Measurements from ENCODE around the gene CHI3L2.

The CHI3L2 gene

GRCh38 chr1:111198836-111199235 lies 28.7 kb upstream of the CHI3L2 start:
- Mint-ChIP-seq H3K9me3 (no peaks in the 10 kb centered on the region), H3K4me1 (peaks cover 89% of the 10 kb centered on the region), H3K27ac (peak overlapping the region; percentile 97), H3K4me3 (peak overlapping the region; percentile 90), H3K36me3 (peaks cover 76% of the 10 kb centered on the region)
- ATAC-seq (no peak), DNase-seq (ENCODE audit: low spot score in 2 of 2) (no peak)

- Mint-ChIP-seq H3K4me3 (peak overlapping the region; percentile 90), H3K4me1 (peaks cover 84% of the 10 kb centered on the region), H3K36me3 (peaks cover 72% of the 10 kb centered on the region), H3K27ac (peak overlapping the region; percentile 97), H3K9me3 (no peaks in the 10 kb centered on the region)
- DNase-seq (ENCODE audit: low spot score in 2 of 2) (peak in 1 of 2 donors; percentile 55), ATAC-seq (no peak)
Measured at GRCh38 chr1:111199329-111199728, 28.2 kb upstream of the CHI3L2 start.

GRCh38 chr1:111199881-111200801 lies 27.4 kb upstream of the CHI3L2 start, which contains the start of gene DENND2D:
DENND2D (minus strand) TSS chr1:111200646; CDS start chr1:111200459, 187 bp downstream.
- Mint-ChIP-seq H3K4me3 (peak within 1 kb of the TSS; percentile 90), H3K27ac (peak within 1 kb of the TSS; percentile 97), H3K4me1 (peaks cover 82% of the 10 kb centered on the region), H3K9me3 (no peaks in the 10 kb centered on the region), H3K36me3 (peaks cover 70% of the 10 kb centered on the region)
- peak; percentile 71 for ATAC-seq
- peak in 1 of 2 donors; percentile 82 for DNase-seq (ENCODE audit: low spot score in 2 of 2)

DNA sequence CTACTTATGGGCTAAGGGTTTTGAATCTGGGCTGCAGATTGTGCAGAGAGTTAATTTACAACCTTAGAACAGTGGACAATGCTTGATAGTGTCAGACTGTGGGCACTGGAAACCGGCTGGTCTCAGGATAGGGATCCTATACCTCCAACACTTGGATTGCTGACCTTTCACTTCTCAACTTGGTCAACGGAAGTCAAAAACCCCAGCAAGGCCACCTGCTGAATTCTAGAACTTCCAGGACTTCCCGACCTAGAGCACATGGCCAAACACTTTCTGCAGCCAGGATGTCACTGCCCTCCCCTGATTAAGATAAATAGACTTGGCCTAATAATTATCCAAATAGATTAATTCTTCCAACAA lies 26.7 kb upstream of the CHI3L2 start:
- H3K27ac Mint-ChIP-seq = peak overlapping the region; percentile 97
- H3K4me1 Mint-ChIP-seq = peaks cover 82% of the 10 kb centered on the region
- peaks cover 65% of the 10 kb centered on the region for H3K36me3 Mint-ChIP-seq
- DNase-seq (ENCODE audit: low spot score in 2 of 2) = no peak
- ATAC-seq = no peak
- H3K9me3 Mint-ChIP-seq = no peaks in the 10 kb centered on the region
- H3K4me3 Mint-ChIP-seq = peak overlapping the region; percentile 90

GRCh38 chr1:111201275-111202090 lies 26.0 kb upstream of the CHI3L2 start:
- no peaks in the 10 kb centered on the region for H3K9me3 Mint-ChIP-seq
- peaks cover 76% of the 10 kb centered on the region for H3K4me1 Mint-ChIP-seq
- H3K4me3 Mint-ChIP-seq = peak overlapping the region; percentile 90
- H3K36me3 Mint-ChIP-seq = peaks cover 58% of the 10 kb centered on the region
- DNase-seq (ENCODE audit: low spot score in 2 of 2) (no peak), ATAC-seq (no peak)
- peak overlapping the region; percentile 97 for H3K27ac Mint-ChIP-seq

DNA sequence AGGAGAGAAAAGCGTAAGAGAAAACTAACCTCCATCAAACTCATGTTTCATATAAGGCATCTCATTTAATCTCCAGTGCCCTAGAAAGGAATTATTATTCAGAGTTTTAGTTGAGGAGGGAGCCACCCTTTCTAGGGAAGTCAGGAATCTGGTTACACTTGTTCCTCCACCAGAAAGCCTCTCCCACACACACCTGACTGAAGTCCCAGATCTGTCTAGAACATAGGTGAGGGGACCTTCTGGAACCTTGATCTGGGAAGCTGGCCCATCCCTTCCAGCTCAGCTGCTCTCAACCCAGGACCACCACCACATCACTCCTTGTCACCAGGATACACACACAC lies 25.2 kb upstream of the CHI3L2 start:
- DNase-seq (ENCODE audit: low spot score in 2 of 2) (no peak), ATAC-seq (no peak)
- peak overlapping the region; percentile 97 for H3K27ac Mint-ChIP-seq
- H3K4me3 Mint-ChIP-seq = peak overlapping the region; percentile 90
- H3K9me3 Mint-ChIP-seq = no peaks in the 10 kb centered on the region
- H3K4me1 Mint-ChIP-seq = peaks cover 68% of the 10 kb centered on the region
- H3K36me3 Mint-ChIP-seq = peaks cover 50% of the 10 kb centered on the region

GRCh38 chr1:111202707-111203623 lies 24.5 kb upstream of the CHI3L2 start:
- DNase-seq (ENCODE audit: low spot score in 2 of 2) = peak in 1 of 2 donors; percentile 58
- no peaks in the 10 kb centered on the region for H3K9me3 Mint-ChIP-seq
- H3K4me1 Mint-ChIP-seq = peaks cover 62% of the 10 kb centered on the region
- peak overlapping the region; percentile 97 for H3K27ac Mint-ChIP-seq
- H3K4me3 Mint-ChIP-seq = peak overlapping the region; percentile 90
- ATAC-seq = no peak
- peaks cover 43% of the 10 kb centered on the region for H3K36me3 Mint-ChIP-seq

- ATAC-seq (peak; percentile 57), DNase-seq (ENCODE audit: low spot score in 2 of 2) (peak; percentile 69 to 94)
- H3K36me3 Mint-ChIP-seq = peaks cover 36% of the 10 kb centered on the region
- H3K4me3 Mint-ChIP-seq = peak overlapping the region; percentile 90
- peak overlapping the region; percentile 97 for H3K27ac Mint-ChIP-seq
- peaks cover 60% of the 10 kb centered on the region for H3K4me1 Mint-ChIP-seq
- no peaks in the 10 kb centered on the region for H3K9me3 Mint-ChIP-seq
Measured at GRCh38 chr1:111203681-111204200, 23.8 kb upstream of the CHI3L2 start.

- H3K9me3 Mint-ChIP-seq = no peaks in the 10 kb centered on the region
- ATAC-seq = peak; percentile 81
- DNase-seq (ENCODE audit: low spot score in 2 of 2) = peak; percentile 55 to 86
- peaks cover 29% of the 10 kb centered on the region for H3K36me3 Mint-ChIP-seq
- H3K4me1 Mint-ChIP-seq = peaks cover 56% of the 10 kb centered on the region
- peak overlapping the region; percentile 90 for H3K4me3 Mint-ChIP-seq
- peak overlapping the region; percentile 97 for H3K27ac Mint-ChIP-seq
Measured at GRCh38 chr1:111204201-111204982, 23.1 kb upstream of the CHI3L2 start.

GRCh38 chr1:111204983-111205713 lies 22.4 kb upstream of the CHI3L2 start:
- Mint-ChIP-seq H3K4me1 (peaks cover 52% of the 10 kb centered on the region), H3K27ac (peak overlapping the region; percentile 97), H3K9me3 (no peaks in the 10 kb centered on the region), H3K36me3 (peaks cover 22% of the 10 kb centered on the region), H3K4me3 (peak overlapping the region; percentile 90)
- no peak for DNase-seq (ENCODE audit: low spot score in 2 of 2)
- ATAC-seq = no peak

GRCh38 chr1:111205714-111206050 lies 21.8 kb upstream of the CHI3L2 start:
- Mint-ChIP-seq H3K9me3 (no peaks in the 10 kb centered on the region), H3K4me1 (peaks cover 47% of the 10 kb centered on the region), H3K36me3 (peaks cover 18% of the 10 kb centered on the region), H3K4me3 (no peak overlapping the region), H3K27ac (peak overlapping the region; percentile 97)
- ATAC-seq (no peak), DNase-seq (ENCODE audit: low spot score in 2 of 2) (no peak)

- H3K4me1 Mint-ChIP-seq = peaks cover 34% of the 10 kb centered on the region
- no peaks in the 10 kb centered on the region for H3K9me3 Mint-ChIP-seq
- H3K36me3 Mint-ChIP-seq = peaks cover 8% of the 10 kb centered on the region
- no peak overlapping the region for H3K27ac Mint-ChIP-seq
- DNase-seq (ENCODE audit: low spot score in 2 of 2) (peak in 1 of 2 donors; percentile 42), ATAC-seq (no peak)
- no peak overlapping the region for H3K4me3 Mint-ChIP-seq
Measured at GRCh38 chr1:111208921-111209320, 18.6 kb upstream of the CHI3L2 start.

GRCh38 chr1:111209622-111210021 lies 17.9 kb upstream of the CHI3L2 start:
- no peaks in the 10 kb centered on the region for H3K9me3 Mint-ChIP-seq
- ATAC-seq (no peak), DNase-seq (ENCODE audit: low spot score in 2 of 2) (no peak)
- peaks cover 9% of the 10 kb centered on the region for H3K36me3 Mint-ChIP-seq
- H3K27ac Mint-ChIP-seq = no peak overlapping the region
- no peak overlapping the region for H3K4me3 Mint-ChIP-seq
- peaks cover 39% of the 10 kb centered on the region for H3K4me1 Mint-ChIP-seq
